Activated T-cell treated with anti-CD3 and anti-CD28 coated beads for 4 hours (primary cell): ENCODE data around the gene NAB2.
"Not testable (repeated sequence)": the region's sequence is repeated elsewhere in the genome, so short reads cannot be mapped to it uniquely, and the experiment has no call there.

Source experiments
- DNase-seq: peaks from one replicate; pipeline ENCODE4 v3.0.0-alpha.2; 2020

The NAB2 gene

GRCh38 chr12:57088354-57089270 is at the start of gene NAB2:
Gene NAB2 (plus strand): TSS chr12:57089114. CDS start chr12:57089272, 158 bp downstream.
- DNase-seq = peak; percentile 82

- no peak for DNase-seq
Measured at GRCh38 chr12:57040211-57040610, 48.7 kb upstream of the NAB2 start.

- no peak for DNase-seq
Measured at GRCh38 chr12:57040750-57041149, 48.2 kb upstream of the NAB2 start.

DNA sequence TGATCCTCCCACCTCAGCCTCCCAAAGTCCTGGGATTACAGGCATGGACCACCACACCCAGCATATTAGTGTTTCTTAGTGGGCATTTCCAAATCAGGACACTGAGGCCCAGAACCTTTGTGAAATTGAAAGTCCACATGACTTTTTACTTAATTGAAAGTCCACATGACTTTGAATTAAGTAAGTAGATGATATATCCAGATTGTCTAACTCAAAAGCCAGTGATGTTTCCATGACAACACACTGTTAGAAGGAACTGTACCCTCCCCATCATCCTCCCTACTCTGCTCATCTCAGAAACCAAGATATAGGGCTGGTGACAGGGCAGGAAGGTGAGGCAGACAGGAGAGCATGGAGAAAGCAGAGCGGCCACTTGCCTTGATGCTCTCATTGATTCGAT is 46.2 kb upstream of the NAB2 start:
- no peak for DNase-seq

GRCh38 chr12:57044468-57044867 is 44.4 kb upstream of the NAB2 start:
- DNase-seq = no peak

DNA sequence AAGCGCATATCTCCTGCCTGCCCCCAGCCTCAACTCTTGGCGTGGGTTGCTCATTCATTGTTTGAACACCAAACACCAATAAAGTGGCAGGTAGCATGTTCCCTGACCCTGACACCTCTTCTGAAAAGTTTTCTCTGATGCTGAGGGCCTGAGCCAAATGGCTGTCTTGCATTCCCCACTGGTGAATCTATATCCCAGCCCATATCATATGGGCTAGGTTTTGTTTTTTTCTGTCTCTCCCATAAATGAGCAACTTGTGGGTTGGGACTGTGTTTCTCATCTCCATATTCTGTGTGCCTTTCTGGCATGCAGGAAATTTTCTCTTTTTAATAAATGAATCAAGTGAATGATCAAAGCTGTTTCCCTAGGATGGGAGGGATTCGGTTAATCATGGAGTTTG is 44.0 kb upstream of the NAB2 start:
- no peak for DNase-seq

GRCh38 chr12:57046086-57046791 is 42.7 kb upstream of the NAB2 start:
- DNase-seq = no peak

- DNase-seq = no peak
Measured at GRCh38 chr12:57046947-57047890, 41.7 kb upstream of the NAB2 start.

DNA sequence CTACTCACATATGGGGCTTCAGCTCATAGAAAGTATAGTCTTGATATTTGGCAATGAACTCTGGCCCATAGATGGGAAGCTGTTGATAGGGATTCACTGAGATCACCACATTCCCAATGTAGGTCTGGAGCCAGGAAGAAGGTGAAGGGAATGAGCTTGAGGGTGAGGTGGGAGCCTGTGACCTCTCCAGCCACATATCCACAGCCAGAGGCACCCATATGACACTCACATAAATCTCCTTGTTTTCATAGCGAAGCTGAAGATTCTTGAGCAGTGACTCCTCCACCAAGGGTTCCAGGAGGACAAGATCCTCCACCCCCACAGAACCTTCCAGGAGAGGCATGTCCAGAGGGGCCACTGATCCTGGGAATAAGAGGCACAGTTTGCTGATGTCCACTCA is 40.9 kb upstream of the NAB2 start:
- DNase-seq = no peak

DNA sequence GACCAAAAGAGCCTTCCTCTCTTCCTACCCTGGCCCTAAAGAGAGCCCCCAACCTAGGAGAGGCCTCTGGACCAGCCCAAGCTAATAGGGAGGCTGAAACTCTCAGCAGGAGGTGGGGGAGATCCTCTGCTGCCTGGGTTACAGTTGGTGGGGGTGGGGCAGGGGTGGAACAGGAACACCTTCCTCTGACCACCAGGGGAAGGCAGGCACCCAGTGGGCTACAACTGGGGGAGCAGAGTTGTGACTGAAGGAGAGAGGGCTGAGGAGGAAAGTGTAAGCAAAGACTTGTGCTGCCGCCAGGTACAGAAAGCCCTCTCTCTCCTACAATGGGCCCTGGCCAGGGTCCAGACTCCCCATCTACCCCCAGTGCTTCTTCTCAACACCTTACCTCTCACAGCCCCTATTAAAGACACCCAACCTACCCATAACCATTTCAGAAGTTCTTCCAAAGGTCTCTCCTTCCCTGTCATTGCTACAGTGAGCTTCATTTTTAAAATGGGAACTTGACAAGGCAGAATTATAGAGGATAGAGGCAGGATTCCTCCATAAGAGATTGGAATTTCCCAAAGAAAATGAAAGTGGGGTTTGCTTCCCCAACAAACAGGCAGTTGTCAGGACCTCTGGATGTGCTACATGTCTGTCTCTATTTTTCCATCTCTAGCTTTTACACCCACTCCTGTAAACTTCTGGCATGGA is 40.3 kb upstream of the NAB2 start:
- DNase-seq = no peak

- no peak for DNase-seq
Measured at GRCh38 chr12:57049119-57049446, 39.8 kb upstream of the NAB2 start.

DNA sequence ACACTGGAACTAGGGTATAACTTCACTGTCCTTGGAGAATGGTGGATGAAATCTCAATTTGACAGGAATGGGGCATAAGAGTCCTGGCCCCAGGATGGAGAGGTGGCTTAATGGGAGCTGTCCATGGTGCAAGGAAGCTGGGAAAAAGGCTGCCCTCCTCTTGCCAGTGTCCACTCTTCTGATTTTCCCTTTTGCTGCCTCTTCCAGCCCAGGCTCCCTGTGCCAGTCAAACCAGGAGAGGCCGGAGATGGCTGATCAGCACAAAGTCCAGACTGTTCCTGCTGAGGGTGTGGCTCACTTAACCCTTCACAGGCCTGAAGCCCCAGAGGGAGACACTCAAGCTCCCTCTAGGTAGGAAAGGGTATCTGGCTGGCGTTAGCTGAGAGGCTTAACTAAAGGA is 39.0 kb upstream of the NAB2 start, which contains the start of gene MYO1A:
Gene MYO1A (minus strand): TSS at position 240 of the 400 bp plus-strand sequence. CDS start 1,806 bp downstream, outside the sequence.
- no peak for DNase-seq

- no peak for DNase-seq
Measured at GRCh38 chr12:57051011-57051410, 37.9 kb upstream of the NAB2 start.

DNA sequence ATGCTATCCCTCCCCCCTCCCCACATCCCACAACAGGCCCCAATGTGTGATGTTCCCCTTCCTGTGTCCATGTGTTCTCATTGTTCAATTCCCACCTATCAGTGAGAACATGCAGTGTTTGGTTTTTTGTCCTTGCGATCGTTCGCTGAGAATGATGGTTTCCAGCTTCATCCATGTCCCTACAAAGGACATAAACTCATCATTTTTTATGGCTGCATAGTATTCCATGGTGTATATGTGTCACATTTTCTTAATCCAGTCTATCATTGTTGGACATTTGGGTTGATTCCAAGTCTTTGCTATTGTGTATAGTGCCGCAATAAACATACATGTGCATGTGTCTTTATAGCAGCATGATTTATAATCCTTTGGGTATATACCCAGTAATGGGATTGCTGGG is 35.8 kb upstream of the NAB2 start:
- not testable (repeated sequence) for DNase-seq

DNA sequence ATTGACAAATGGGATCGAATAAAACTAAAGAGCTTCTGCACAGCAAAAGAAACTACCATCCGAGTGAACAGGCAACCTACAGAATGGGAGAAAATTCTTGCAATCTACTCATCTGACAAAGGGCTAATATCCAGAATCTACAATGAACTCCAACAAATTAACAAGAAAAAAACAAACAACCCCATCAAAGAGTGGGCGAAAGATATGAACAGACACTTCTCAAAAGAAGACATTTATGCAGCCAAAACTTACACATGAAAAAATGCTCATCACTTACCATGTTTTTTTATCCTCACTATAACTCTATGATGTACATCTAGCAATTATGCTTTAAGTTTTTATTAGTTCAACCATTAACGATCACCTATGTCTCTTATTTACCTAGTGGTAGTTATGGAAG is 35.0 kb upstream of the NAB2 start:
- not testable (repeated sequence) for DNase-seq

- no peak for DNase-seq
Measured at GRCh38 chr12:57055824-57056223, 33.1 kb upstream of the NAB2 start.

DNA sequence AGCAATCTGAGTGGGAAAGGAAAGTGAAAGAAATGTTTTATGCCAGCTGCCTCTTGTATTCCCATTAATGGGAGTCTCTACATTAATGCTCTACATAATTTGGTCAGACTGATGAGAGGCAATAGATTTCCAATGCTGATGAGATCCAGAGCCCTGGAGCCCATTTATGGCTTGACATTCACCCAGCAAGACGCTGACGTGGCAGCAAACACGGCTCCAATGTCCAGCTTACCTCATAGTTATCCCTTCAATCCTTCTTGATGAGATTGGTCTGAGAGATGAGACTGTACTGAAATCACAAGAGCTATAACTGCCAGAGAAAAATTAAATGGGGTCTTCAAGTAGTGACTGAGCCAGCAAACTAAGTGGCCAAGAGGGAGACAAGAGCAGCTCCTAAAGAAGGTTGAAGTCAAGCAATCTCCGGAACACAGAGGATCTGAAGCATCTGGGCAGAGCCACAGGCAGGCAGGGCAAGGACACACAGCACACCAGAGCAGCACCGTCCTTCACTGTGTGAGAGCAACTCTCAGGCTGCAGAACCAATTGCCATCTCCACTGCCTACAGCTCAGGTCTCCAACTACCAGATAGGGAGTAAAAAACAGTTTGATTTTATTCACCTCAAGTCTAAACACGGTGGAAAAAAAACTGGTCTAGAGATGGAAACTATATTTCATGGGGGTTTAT is 31.7 kb upstream of the NAB2 start:
- no peak for DNase-seq

DNA sequence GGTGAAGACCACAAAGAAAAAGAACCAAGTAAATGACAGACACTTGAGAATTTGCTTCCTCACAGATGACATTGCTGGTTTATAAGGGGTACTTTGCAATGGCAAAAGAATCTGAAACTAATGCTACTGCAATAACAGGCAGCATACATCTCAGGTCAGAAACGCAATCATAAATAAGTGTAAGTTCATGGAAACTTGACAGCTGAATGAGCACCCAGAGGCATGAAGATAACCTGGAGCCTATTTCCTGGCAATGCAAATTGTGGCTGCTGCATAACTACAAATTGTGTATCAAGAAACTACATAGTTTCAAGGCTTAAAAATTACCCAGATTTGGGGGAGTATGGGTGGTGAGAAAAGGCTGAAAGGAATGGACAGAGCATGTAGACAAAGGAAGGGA is 30.5 kb upstream of the NAB2 start:
- no peak for DNase-seq

DNA sequence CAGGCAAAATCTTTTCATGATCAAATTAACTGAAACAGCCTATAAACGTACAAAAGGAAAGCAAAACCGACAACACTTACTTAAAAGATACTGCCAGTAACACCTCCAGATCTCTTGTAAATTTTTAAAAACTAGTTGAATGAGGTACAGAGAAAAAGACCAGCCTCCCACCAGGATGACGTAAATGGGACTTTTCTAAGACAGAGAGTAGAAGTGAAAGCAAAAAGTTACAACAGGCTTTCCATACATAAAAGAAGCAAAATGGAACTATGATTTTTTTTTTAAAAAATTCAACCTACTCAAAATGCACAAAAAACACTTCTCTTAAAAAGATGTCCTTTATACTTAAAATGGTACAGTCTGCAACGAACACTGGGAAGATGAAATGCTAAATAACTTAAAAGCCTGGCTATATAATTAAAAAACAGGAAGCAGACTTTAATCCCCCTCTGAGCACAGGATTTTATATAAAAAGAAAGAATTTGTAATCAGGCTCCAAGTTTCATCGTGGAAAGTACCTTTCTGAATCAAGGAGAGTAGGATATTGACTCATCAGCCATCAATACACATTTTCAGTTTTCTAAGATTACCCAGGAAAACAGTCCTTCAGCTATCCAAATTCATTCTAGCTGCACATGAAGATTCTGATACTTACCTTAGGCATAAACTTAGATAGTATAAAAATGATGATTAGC is 24.8 kb upstream of the NAB2 start:
- peak; percentile 44 for DNase-seq

GRCh38 chr12:57066245-57066644 is 22.7 kb upstream of the NAB2 start:
- no peak for DNase-seq

- DNase-seq = peak; percentile 50
Measured at GRCh38 chr12:57069523-57069922, 19.4 kb upstream of the NAB2 start.
